GM23338 (cell line): ENCODE results near the gene C2orf92. TPM values are rescaled to one million over a fixed set of nuclear protein-coding genes. Genes with fewer than 3 reads are reported as not detected.

Source experiments
- ATAC-seq: fragments of 200-7000 bp; cut with Tn5 transposase; 3 replicates; pipeline ENCODE4 v1.9.1; 2020
- DNase-seq: peaks from one replicate; pipeline ENCODE4 v3.0.0-alpha.2; 2015; ENCODE audit warnings: low spot score
- H2AFZ ChIP-seq: fragments of 200-600 bp; sonication (generic); 2 replicates; pipeline ENCODE4 v1.8.0; 2016; ENCODE audit warnings: antibody characterized with exemption, mild to moderate bottlenecking, moderate library complexity
- H3F3A ChIP-seq: fragments of 200-600 bp; sonication (generic); replicated peaks from 2 replicates; pipeline ENCODE4 v1.8.0; 2017; ENCODE audit warnings: antibody characterized with exemption, mixed run types, low read depth
- H3K27ac ChIP-seq: fragments of 200-600 bp; sonication (generic); 2 replicates; pipeline ENCODE4 v1.6.1; 2016; ENCODE audit warnings: low read depth
- H3K27me3 ChIP-seq: fragments of 200-600 bp; sonication (generic); 2 replicates; pipeline ENCODE4 v1.8.0; 2016; ENCODE audit warnings: mild to moderate bottlenecking, mixed run types, moderate library complexity; ENCODE audit not compliant: insufficient read depth
- H3K36me3 ChIP-seq: fragments of 200-600 bp; sonication (generic); 2 replicates; pipeline ENCODE4 v1.8.0; 2016; ENCODE audit warnings: mild to moderate bottlenecking; ENCODE audit not compliant: insufficient read depth
- H3K4me1 ChIP-seq: fragments of 200-600 bp; sonication (generic); 2 replicates; pipeline ENCODE4 v1.8.0; 2016; ENCODE audit warnings: mild to moderate bottlenecking, moderate library complexity; ENCODE audit not compliant: insufficient read depth
- H3K4me2 ChIP-seq: fragments of 200-600 bp; sonication (generic); 2 replicates; pipeline ENCODE4 v1.7.1; 2017; ENCODE audit warnings: mixed run types
- H3K4me3 ChIP-seq: fragments of 200-600 bp; sonication (generic); 2 replicates; pipeline ENCODE4 v1.6.1; 2016; ENCODE audit warnings: mixed run types
- H3K79me2 ChIP-seq: fragments of 200-600 bp; sonication (generic); replicated peaks from 2 replicates; pipeline ENCODE4 v1.8.0; 2017; ENCODE audit warnings: mild to moderate bottlenecking; ENCODE audit not compliant: insufficient read depth
- H3K9me2 ChIP-seq: fragments of 200-600 bp; sonication (generic); 2 replicates; pipeline ENCODE4 v1.8.0; 2017; ENCODE audit not compliant: insufficient read depth
- H4K20me1 ChIP-seq: fragments of 200-600 bp; sonication (generic); replicated peaks from 2 replicates; pipeline ENCODE4 v1.8.0; 2017; ENCODE audit warnings: mild to moderate bottlenecking; ENCODE audit not compliant: insufficient read depth
- H3K27ac Mint-ChIP-seq: 2 replicates; pipeline ENCODE4 v1.8.0; 2020; ENCODE audit warnings: inconsistent platforms, mild to moderate bottlenecking, moderate library complexity, mixed read lengths
- H3K27me3 Mint-ChIP-seq: 3 replicates; pipeline ENCODE4 v1.8.0; 2022; ENCODE audit warnings: low read depth, mild to moderate bottlenecking, moderate library complexity, mixed read lengths, inconsistent platforms; ENCODE audit not compliant: insufficient read depth, poor library complexity
- H3K36me3 Mint-ChIP-seq: 3 replicates; pipeline ENCODE4 v1.8.0; 2021; ENCODE audit warnings: low read depth, mild to moderate bottlenecking, inconsistent platforms, moderate library complexity, mixed read lengths
- H3K4me1 Mint-ChIP-seq: 3 replicates; pipeline ENCODE4 v1.8.0; 2020; ENCODE audit warnings: mild to moderate bottlenecking, inconsistent platforms, mixed read lengths
- H3K4me3 Mint-ChIP-seq: 3 replicates; pipeline ENCODE4 v1.8.0; 2021; ENCODE audit warnings: moderate library complexity, mild to moderate bottlenecking, inconsistent platforms, mixed read lengths
- H3K9me3 Mint-ChIP-seq: 3 replicates; pipeline ENCODE4 v1.8.0; 2020; ENCODE audit warnings: moderate library complexity, mild to moderate bottlenecking, inconsistent platforms, mixed read lengths
- CREB1 ChIP-seq: fragments of 250-450 bp; sonication (Bioruptor Pico); IDR thresholded peaks from 2 replicates; pipeline ENCODE4 v1.5.0; 2020; ENCODE audit warnings: low read depth, mild to moderate bottlenecking, moderate library complexity
- CTCF ChIP-seq, 2 experiments: fragments of 200-600 bp in 1 of 2; sonication (generic) in 1 of 2; conservative IDR thresholded peaks; 2 replicates each; pipeline versions ENCODE4 v1.5.1 to v1.6.1; 2016 to 2017; ENCODE audit warnings: antibody characterized with exemption in 2 of 2, low read depth in 2 of 2, mild to moderate bottlenecking in 2 of 2, moderate library complexity in 1 of 2
- ETS1 ChIP-seq: IDR thresholded peaks from 2 replicates; pipeline ENCODE4 v1.6.1; 2016; ENCODE audit warnings: antibody characterized with exemption
- EZH2 ChIP-seq: fragments of 200-600 bp; sonication (generic); IDR thresholded peaks from one replicate; pipeline ENCODE4 v1.8.0; 2017; ENCODE audit warnings: antibody characterized with exemption, mild to moderate bottlenecking, low read depth; ENCODE audit not compliant: unreplicated experiment
- EZH2phosphoT487 ChIP-seq: fragments of 200-600 bp; sonication (generic); IDR thresholded peaks from one replicate; pipeline ENCODE4 v1.8.1; 2018; ENCODE audit warnings: antibody characterized with exemption; ENCODE audit not compliant: unreplicated experiment
- JUNB ChIP-seq: IDR thresholded peaks from one replicate; pipeline ENCODE4 v1.6.1; 2016; ENCODE audit warnings: antibody characterized with exemption; ENCODE audit not compliant: unreplicated experiment
- NANOG ChIP-seq: IDR thresholded peaks from 2 replicates; pipeline ENCODE4 v1.6.1; 2016; ENCODE audit warnings: antibody characterized with exemption, borderline replicate concordance
- POLR2AphosphoS5 ChIP-seq: IDR thresholded peaks from 2 replicates; pipeline ENCODE4 v1.6.1; 2016; ENCODE audit warnings: antibody characterized with exemption, low read depth
- STAT1 ChIP-seq: IDR thresholded peaks from one replicate; pipeline ENCODE4 v1.6.1; 2016; ENCODE audit warnings: antibody characterized with exemption; ENCODE audit not compliant: unreplicated experiment
- ZNF114 ChIP-seq: fragments of 250-450 bp; sonication (Bioruptor Pico); IDR thresholded peaks from 2 replicates; pipeline ENCODE4 v1.5.0; 2020; ENCODE audit warnings: mild to moderate bottlenecking, moderate library complexity
- ZNF331 ChIP-seq: fragments of 250-450 bp; sonication (Bioruptor Pico); IDR thresholded peaks from 2 replicates; pipeline ENCODE4 v1.5.0; 2020; ENCODE audit warnings: low read depth, mild to moderate bottlenecking, moderate library complexity
- polyA plus RNA-seq: library from polyadenylated mRNA; unstranded; fragments of >200 nt; fragmentation: Nextera tagmentation; extraction: Ambion mirVana; gene quantifications from 2 replicates; pipeline ENCODE4 v1.2.1, GENCODE V29; 2016
- total RNA-seq: library from RNA; depleted of rRNA; stranded (reverse); fragments of >200 nt; shearing (Covaris generic); gene quantifications from 2 replicates; pipeline ENCODE4 v1.2.3, GENCODE V29; 2014
- TF ChIP-seq, protein P1 (sequence below): IDR thresholded peaks from one replicate; pipeline ENCODE4 v1.6.1; 2018; ENCODE audit warnings: antibody characterized with exemption; ENCODE audit not compliant: unreplicated experiment
- TF ChIP-seq, protein P2 (sequence below): fragments of 250-450 bp; sonication (Bioruptor Pico); IDR thresholded peaks from 2 replicates; pipeline ENCODE4 v1.5.0; 2020; ENCODE audit warnings: mild to moderate bottlenecking, moderate library complexity

Gene C2orf92
- total and polyA plus RNA-seq, 2 experiments from 2014 or later, result 1.7 to 2.6 TPM

GRCh38 chr2:97653874-97654273, 15.6 kb upstream of the C2orf92 start:
- no peak overlapping the region for H3K4me3 Mint-ChIP-seq
- Histone ChIP-seq H3K4me1 (no peaks in the 10 kb centered on the region), H3K4me2 (no peak overlapping the region), H3K9me2 (no peaks in the 10 kb centered on the region), H3K36me3 (0 out of 2 replicates have a peak, but pooled peaks cover under 1% of the 10 kb centered on the region), H3K27ac (no peak overlapping the region), H3K79me2 (no peaks in the 10 kb centered on the region), H3K4me3 (no peak overlapping the region), H3F3A (0 out of 2 replicates have a peak, but pooled peaks cover 3% of the 10 kb centered on the region), H4K20me1 (no peaks in the 10 kb centered on the region), H3K27me3 (no peaks in the 10 kb centered on the region), H2AFZ (no peak overlapping the region)
- no peak overlapping the region for H3K27ac Mint-ChIP-seq
- peaks cover 20% of the 10 kb centered on the region for H3K9me3 Mint-ChIP-seq
- ATAC-seq (no peak), DNase-seq (no peak)
- H3K4me1 Mint-ChIP-seq, result no peaks in the 10 kb centered on the region
- no peaks in the 10 kb centered on the region for H3K27me3 Mint-ChIP-seq
- H3K36me3 Mint-ChIP-seq, result peaks cover 72% of the 10 kb centered on the region
- TF ChIP-seq STAT1 (no peak), CTCF (conservative IDR thresholded peaks at IDR 0.05; ENCODE audit: low read depth in 2 of 2) (no peak), POLR2AphosphoS5 (no peak), ZNF331 (CRISPR knock-in tag) (no peak), JUNB (no peak), NANOG (no peak), ZNF114 (no peak), CREB1 (no peak), EZH2phosphoT487 (no peak), ETS1 (no peak), EZH2 (no peak)
- TF ChIP-seq, protein P1, sequence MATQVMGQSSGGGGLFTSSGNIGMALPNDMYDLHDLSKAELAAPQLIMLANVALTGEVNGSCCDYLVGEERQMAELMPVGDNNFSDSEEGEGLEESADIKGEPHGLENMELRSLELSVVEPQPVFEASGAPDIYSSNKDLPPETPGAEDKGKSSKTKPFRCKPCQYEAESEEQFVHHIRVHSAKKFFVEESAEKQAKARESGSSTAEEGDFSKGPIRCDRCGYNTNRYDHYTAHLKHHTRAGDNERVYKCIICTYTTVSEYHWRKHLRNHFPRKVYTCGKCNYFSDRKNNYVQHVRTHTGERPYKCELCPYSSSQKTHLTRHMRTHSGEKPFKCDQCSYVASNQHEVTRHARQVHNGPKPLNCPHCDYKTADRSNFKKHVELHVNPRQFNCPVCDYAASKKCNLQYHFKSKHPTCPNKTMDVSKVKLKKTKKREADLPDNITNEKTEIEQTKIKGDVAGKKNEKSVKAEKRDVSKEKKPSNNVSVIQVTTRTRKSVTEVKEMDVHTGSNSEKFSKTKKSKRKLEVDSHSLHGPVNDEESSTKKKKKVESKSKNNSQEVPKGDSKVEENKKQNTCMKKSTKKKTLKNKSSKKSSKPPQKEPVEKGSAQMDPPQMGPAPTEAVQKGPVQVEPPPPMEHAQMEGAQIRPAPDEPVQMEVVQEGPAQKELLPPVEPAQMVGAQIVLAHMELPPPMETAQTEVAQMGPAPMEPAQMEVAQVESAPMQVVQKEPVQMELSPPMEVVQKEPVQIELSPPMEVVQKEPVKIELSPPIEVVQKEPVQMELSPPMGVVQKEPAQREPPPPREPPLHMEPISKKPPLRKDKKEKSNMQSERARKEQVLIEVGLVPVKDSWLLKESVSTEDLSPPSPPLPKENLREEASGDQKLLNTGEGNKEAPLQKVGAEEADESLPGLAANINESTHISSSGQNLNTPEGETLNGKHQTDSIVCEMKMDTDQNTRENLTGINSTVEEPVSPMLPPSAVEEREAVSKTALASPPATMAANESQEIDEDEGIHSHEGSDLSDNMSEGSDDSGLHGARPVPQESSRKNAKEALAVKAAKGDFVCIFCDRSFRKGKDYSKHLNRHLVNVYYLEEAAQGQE, result no peak
- TF ChIP-seq, protein P2, sequence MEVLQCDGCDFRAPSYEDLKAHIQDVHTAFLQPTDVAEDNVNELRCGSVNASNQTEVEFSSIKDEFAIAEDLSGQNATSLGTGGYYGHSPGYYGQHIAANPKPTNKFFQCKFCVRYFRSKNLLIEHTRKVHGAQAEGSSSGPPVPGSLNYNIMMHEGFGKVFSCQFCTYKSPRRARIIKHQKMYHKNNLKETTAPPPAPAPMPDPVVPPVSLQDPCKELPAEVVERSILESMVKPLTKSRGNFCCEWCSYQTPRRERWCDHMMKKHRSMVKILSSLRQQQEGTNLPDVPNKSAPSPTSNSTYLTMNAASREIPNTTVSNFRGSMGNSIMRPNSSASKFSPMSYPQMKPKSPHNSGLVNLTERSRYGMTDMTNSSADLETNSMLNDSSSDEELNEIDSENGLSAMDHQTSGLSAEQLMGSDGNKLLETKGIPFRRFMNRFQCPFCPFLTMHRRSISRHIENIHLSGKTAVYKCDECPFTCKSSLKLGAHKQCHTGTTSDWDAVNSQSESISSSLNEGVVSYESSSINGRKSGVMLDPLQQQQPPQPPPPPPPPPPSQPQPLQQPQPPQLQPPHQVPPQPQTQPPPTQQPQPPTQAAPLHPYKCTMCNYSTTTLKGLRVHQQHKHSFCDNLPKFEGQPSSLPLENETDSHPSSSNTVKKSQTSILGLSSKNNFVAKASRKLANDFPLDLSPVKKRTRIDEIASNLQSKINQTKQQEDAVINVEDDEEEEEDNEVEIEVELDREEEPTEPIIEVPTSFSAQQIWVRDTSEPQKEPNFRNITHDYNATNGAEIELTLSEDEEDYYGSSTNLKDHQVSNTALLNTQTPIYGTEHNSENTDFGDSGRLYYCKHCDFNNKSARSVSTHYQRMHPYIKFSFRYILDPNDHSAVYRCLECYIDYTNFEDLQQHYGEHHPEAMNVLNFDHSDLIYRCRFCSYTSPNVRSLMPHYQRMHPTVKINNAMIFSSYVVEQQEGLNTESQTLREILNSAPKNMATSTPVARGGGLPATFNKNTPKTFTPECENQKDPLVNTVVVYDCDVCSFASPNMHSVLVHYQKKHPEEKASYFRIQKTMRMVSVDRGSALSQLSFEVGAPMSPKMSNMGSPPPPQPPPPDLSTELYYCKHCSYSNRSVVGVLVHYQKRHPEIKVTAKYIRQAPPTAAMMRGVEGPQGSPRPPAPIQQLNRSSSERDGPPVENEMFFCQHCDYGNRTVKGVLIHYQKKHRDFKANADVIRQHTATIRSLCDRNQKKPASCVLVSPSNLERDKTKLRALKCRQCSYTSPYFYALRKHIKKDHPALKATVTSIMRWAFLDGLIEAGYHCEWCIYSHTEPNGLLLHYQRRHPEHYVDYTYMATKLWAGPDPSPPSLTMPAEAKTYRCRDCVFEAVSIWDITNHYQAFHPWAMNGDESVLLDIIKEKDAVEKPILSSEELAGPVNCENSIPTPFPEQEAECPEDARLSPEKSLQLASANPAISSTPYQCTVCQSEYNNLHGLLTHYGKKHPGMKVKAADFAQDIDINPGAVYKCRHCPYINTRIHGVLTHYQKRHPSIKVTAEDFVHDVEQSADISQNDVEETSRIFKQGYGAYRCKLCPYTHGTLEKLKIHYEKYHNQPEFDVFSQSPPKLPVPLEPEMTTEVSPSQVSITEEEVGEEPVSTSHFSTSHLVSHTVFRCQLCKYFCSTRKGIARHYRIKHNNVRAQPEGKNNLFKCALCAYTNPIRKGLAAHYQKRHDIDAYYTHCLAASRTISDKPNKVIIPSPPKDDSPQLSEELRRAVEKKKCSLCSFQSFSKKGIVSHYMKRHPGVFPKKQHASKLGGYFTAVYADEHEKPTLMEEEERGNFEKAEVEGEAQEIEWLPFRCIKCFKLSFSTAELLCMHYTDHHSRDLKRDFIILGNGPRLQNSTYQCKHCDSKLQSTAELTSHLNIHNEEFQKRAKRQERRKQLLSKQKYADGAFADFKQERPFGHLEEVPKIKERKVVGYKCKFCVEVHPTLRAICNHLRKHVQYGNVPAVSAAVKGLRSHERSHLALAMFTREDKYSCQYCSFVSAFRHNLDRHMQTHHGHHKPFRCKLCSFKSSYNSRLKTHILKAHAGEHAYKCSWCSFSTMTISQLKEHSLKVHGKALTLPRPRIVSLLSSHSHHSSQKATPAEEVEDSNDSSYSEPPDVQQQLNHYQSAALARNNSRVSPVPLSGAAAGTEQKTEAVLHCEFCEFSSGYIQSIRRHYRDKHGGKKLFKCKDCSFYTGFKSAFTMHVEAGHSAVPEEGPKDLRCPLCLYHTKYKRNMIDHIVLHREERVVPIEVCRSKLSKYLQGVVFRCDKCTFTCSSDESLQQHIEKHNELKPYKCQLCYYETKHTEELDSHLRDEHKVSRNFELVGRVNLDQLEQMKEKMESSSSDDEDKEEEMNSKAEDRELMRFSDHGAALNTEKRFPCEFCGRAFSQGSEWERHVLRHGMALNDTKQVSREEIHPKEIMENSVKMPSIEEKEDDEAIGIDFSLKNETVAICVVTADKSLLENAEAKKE (CRISPR knock-in tag), result no peak
